NCI-H146 treated with DMSO at 0.1 percent for 48 hours (cell line): ENCODE results near the gene THAP7.
"Not testable (repeated sequence)": the region's sequence is repeated elsewhere in the genome, so short reads cannot be mapped to it uniquely, and the experiment has no call there.

ENCODE experiments used
- DNase-seq: peaks from one replicate; lab custom pipeline; 2025; ENCODE audit not compliant: unreplicated experiment; lab: John Stamatoyannopoulos, UW

THAP7 gene

GRCh38 chr22:21001601-21002325 lies at the start of gene THAP7:
TSS of gene THAP7 (minus strand) at chr22:21002118. CDS start at chr22:21001911, 207 bp downstream.
- DNase-seq: peak; percentile 83

- no peak for DNase-seq
Observed at GRCh38 chr22:21051145-21051830, 49.4 kb upstream of the THAP7 start.

GRCh38 chr22:21048965-21049364 lies 47.0 kb upstream of the THAP7 start:
- DNase-seq: not testable (repeated sequence)

- DNase-seq: not testable (repeated sequence)
Observed at GRCh38 chr22:21048448-21048847, 46.5 kb upstream of the THAP7 start.

GRCh38 chr22:21047730-21048129 lies 45.8 kb upstream of the THAP7 start:
- peak; percentile 78 for DNase-seq

- DNase-seq: no peak
Observed at GRCh38 chr22:21047035-21047661, 45.2 kb upstream of the THAP7 start.

- peak; percentile 80 for DNase-seq
Observed at GRCh38 chr22:21045585-21046294, 43.8 kb upstream of the THAP7 start, which contains the start of gene LRRC74B. TSS of gene LRRC74B (plus strand) at chr22:21045946. CDS start at chr22:21045987, 41 bp downstream.

GRCh38 chr22:21044931-21045584 lies 43.1 kb upstream of the THAP7 start:
- DNase-seq: peak; percentile 61

- no peak for DNase-seq
Observed at GRCh38 chr22:21043860-21044535, 42.1 kb upstream of the THAP7 start.

GRCh38 chr22:21042978-21043859 lies 41.3 kb upstream of the THAP7 start:
- no peak for DNase-seq

GRCh38 chr22:21041937-21042336 lies 40.0 kb upstream of the THAP7 start:
- no peak for DNase-seq

GRCh38 chr22:21039158-21039557 lies 37.2 kb upstream of the THAP7 start:
- not testable (repeated sequence) for DNase-seq

GRCh38 chr22:21038405-21038804 lies 36.5 kb upstream of the THAP7 start:
- DNase-seq: no peak

- DNase-seq: no peak
Observed at GRCh38 chr22:21034989-21035388, 33.1 kb upstream of the THAP7 start.

GRCh38 chr22:21033895-21034294 lies 32.0 kb upstream of the THAP7 start:
- no peak for DNase-seq

GRCh38 chr22:21032868-21033688 lies 31.2 kb upstream of the THAP7 start:
- no peak for DNase-seq

- peak; percentile 14 for DNase-seq
Observed at GRCh38 chr22:21032037-21032867, 30.3 kb upstream of the THAP7 start, which contains the start of gene SLC7A4. TSS of gene SLC7A4 (minus strand) at chr22:21032561. CDS start at chr22:21031812, 749 bp downstream.
